PC-9 (cell line): ENCODE results near the gene FHDC1.

ENCODE experiments used
- CTCF ChIP-seq: fragments of 200-600 bp; sonication (generic); conservative IDR thresholded peaks from 2 replicates; pipeline ENCODE4 v1.6.1; 2017; ENCODE audit warnings: mixed run types, antibody characterized with exemption, mild to moderate bottlenecking, moderate library complexity
- EZH2 ChIP-seq: fragments of 200-600 bp; sonication (generic); IDR thresholded peaks from 2 replicates; pipeline ENCODE4 v1.8.0; 2017; ENCODE audit warnings: antibody characterized with exemption, low read depth

GRCh38 chr4:152919826-152920225 lies 16.3 kb upstream of the FHDC1 start:
- TF ChIP-seq EZH2, result no peak
- TF ChIP-seq CTCF, result no peak
